ENCODE results near the gene NME1. TPM values are rescaled to one million over a fixed set of nuclear protein-coding genes. Genes with fewer than 3 reads are reported as not detected.

Gene NME1
- total and polyA plus RNA-seq, 9 of the 15 experiments (the other 6 are each of a cell fraction or from before 2014, with no cell fraction given): 449 to 1,588 (median 604) TPM

GRCh38 chr17:51121620-51122472 is 31.5 kb upstream of the NME1 start (continued):
- TF ChIP-seq, protein P1, sequence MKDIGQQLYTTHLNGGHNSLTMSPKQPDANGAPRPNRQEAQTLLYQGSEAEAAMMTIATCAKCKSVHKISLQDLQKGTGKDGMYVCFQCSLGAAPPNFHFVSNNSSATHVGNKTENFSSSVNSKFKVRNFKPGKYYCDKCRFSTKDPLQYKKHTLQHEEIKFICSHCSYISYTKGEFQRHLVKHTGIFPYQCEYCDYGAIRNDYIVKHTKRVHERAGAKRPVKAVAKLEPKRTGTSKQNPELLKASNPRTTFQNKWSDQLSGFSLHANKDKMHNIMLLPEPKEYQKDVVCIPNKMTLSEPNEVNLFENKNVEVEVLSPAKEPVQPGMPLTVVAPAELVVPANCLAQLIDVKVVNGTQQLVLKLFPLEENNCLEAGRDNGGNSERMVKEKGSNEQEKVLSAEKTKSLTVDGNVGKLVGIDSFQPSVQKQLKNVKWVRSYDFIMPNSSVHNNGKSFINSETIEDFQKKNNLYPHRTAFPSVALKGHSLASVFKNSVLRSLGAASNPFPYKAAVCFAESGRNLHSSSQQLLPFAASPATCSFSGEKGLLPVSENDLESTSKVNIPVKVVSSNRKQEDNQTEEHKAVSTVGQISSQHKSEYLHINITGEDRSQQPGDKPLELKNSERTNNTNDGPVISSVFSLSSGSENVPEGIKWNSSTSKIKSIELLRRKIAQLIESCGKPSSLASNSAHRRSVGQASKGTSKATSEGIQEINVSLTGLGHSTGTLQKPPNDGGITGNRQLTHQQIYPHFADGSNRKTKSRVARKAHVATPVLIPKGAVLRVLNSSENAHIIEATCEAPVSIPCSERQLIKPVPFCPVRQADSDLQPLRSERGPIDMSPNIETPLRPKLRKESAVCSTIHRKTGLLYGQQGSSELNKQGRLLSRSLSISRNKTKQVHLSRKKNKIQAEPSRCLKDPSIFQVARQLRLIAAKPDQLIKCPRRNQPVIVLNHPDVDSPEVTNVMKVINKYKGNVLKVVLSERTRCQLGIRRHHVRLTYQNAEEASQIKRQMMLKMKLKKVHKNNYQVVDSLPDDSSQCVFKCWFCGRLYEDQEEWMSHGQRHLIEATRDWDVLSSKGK (CRISPR knock-in tag; IDR thresholded peaks at IDR 0.05): no peak
- TF ChIP-seq PHF21A (IDR thresholded peaks at IDR 0.05; ENCODE audit: borderline replicate concordance, low read depth) (0 out of 2 replicates have a peak, but pooled peaks have one; percentile 82), CEBPB (tag; IDR thresholded peaks at IDR 0.05) (peak; percentile 90), NFIC (IDR thresholded peaks at IDR 0.05) (peak; percentile 47; the same call in 1 of the 2 replicates), NCOA2 (IDR thresholded peaks at IDR 0.05; ENCODE audit: partially characterized antibody in 2 of 2) (no peak), LEF1 (IDR thresholded peaks at IDR 0.05) (peak; percentile 86), COPS2 (conservative IDR thresholded peaks at IDR 0.05) (no peak), RAD21 (CRISPR knock-in tag; conservative IDR thresholded peaks at IDR 0.05 in 1 of 2, IDR thresholded peaks at IDR 0.05 in 1 of 2) (peak in 1 of 2 experiments; percentile 30; a peak in 1 of 4 replicates), ESRRA (IDR thresholded peaks at IDR 0.05; ENCODE audit: borderline replicate concordance, low read depth) (peak; percentile 73; the same call in 1 of the 2 replicates), ETV6 (IDR thresholded peaks at IDR 0.05; ENCODE audit: borderline replicate concordance in 1 of 2, low read depth in 2 of 2, low read length in 1 of 2) (no peak), ETV6 (CRISPR knock-in tag; IDR thresholded peaks at IDR 0.05; ENCODE audit: borderline replicate concordance) (no peak), NFE2 (IDR thresholded peaks at IDR 0.05; ENCODE audit: low read depth) (peak; percentile 87), GTF2E2 (tag; IDR thresholded peaks at IDR 0.05) (peak; percentile 98), FOS (IDR thresholded peaks at IDR 0.05; ENCODE audit: extremely low read depth, insufficient read length) (peak; percentile 40), SMARCA4 (IDR thresholded peaks at IDR 0.05) (peak; percentile 83), BCOR (IDR thresholded peaks at IDR 0.05) (no peak), LCOR (CRISPR knock-in tag; IDR thresholded peaks at IDR 0.05) (peak; percentile 76; the same call in 1 of the 2 replicates), ARID1B (IDR thresholded peaks at IDR 0.05) (peak; percentile 82)
- TF ChIP-seq, protein P2, sequence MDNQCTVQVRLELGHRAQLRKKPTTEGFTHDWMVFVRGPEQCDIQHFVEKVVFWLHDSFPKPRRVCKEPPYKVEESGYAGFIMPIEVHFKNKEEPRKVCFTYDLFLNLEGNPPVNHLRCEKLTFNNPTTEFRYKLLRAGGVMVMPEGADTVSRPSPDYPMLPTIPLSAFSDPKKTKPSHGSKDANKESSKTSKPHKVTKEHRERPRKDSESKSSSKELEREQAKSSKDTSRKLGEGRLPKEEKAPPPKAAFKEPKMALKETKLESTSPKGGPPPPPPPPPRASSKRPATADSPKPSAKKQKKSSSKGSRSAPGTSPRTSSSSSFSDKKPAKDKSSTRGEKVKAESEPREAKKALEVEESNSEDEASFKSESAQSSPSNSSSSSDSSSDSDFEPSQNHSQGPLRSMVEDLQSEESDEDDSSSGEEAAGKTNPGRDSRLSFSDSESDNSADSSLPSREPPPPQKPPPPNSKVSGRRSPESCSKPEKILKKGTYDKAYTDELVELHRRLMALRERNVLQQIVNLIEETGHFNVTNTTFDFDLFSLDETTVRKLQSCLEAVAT (IDR thresholded peaks at IDR 0.05): peak in 1 of 2 experiments; percentile 7; a peak in 3 of 4 replicates
- TF ChIP-seq, protein P3, sequence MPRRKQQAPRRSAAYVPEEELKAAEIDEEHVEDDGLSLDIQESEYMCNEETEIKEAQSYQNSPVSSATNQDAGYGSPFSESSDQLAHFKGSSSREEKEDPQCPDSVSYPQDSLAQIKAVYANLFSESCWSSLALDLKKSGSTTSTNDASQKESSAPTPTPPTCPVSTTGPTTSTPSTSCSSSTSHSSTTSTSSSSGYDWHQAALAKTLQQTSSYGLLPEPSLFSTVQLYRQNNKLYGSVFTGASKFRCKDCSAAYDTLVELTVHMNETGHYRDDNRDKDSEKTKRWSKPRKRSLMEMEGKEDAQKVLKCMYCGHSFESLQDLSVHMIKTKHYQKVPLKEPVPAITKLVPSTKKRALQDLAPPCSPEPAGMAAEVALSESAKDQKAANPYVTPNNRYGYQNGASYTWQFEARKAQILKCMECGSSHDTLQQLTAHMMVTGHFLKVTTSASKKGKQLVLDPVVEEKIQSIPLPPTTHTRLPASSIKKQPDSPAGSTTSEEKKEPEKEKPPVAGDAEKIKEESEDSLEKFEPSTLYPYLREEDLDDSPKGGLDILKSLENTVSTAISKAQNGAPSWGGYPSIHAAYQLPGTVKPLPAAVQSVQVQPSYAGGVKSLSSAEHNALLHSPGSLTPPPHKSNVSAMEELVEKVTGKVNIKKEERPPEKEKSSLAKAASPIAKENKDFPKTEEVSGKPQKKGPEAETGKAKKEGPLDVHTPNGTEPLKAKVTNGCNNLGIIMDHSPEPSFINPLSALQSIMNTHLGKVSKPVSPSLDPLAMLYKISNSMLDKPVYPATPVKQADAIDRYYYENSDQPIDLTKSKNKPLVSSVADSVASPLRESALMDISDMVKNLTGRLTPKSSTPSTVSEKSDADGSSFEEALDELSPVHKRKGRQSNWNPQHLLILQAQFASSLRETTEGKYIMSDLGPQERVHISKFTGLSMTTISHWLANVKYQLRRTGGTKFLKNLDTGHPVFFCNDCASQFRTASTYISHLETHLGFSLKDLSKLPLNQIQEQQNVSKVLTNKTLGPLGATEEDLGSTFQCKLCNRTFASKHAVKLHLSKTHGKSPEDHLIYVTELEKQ (CRISPR knock-in tag; IDR thresholded peaks at IDR 0.05): no peak

Data from K562 (cell line).